ENCODE measurements around the gene INF2.
A peak's percentile ranks its signal among the peaks of the same experiment; 100 is the strongest.

INF2 gene

DNA sequence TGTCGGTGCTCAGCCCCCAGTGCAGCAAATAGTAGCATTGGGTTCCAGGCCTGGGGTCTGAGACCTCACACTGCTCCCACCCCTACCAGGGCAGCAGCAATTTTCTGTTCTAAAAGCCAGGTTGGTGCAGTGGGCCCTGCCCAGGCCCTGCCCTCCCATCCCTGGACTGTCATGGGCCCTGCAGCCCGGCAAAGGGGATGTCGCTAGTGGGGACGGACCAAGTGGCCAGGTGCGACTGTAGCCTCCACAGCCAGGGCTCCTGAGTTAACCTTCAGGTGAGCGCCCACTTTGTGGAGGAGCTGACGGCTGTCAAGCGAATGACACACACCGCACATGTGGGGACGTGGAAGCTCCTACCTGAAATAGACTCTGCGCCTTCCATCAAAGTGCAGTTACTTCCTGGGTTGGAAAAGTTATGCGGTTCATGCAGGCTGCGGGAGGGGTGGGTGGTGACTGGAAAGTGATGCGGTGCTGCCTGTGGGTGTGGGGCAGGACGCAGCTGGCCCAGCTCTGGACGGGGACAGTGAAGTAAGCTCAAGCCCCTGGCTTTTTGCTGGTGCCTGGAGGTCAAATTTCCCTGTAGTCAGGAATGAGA lies 1.5 kb downstream of the INF2 start:
- in situ Hi-C loops (cut with HindIII; ENCODE audit: low sequenced_read_pairs), result no loop called here
- TF ChIP-seq, protein P1, sequence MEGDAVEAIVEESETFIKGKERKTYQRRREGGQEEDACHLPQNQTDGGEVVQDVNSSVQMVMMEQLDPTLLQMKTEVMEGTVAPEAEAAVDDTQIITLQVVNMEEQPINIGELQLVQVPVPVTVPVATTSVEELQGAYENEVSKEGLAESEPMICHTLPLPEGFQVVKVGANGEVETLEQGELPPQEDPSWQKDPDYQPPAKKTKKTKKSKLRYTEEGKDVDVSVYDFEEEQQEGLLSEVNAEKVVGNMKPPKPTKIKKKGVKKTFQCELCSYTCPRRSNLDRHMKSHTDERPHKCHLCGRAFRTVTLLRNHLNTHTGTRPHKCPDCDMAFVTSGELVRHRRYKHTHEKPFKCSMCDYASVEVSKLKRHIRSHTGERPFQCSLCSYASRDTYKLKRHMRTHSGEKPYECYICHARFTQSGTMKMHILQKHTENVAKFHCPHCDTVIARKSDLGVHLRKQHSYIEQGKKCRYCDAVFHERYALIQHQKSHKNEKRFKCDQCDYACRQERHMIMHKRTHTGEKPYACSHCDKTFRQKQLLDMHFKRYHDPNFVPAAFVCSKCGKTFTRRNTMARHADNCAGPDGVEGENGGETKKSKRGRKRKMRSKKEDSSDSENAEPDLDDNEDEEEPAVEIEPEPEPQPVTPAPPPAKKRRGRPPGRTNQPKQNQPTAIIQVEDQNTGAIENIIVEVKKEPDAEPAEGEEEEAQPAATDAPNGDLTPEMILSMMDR (IDR thresholded peaks at IDR 0.05; ENCODE audit: low read depth, low read length), result no peak
- no peak for DNase-seq (ENCODE audit: low read depth, low spot score)

GRCh38 chr14:104691546-104692260 lies 2.3 kb downstream of the INF2 start:
- TF ChIP-seq, protein P1 (IDR thresholded peaks at IDR 0.05; ENCODE audit: low read depth, low read length), result no peak
- no peak for DNase-seq (ENCODE audit: low read depth, low spot score)
- in situ Hi-C loops (cut with HindIII; ENCODE audit: low sequenced_read_pairs), result no loop called here
- no peak overlapping the region for H3K4me3 ChIP-seq (ENCODE audit: low read depth, low read length)

More for the DNA sequence above, 1.5 kb downstream of the INF2 start:
- peak overlapping the region; percentile 60 for H3K4me3 ChIP-seq (ENCODE audit: low read depth, low read length)

GRCh38 chr14:104692261-104692938 lies 3.0 kb downstream of the INF2 start:
- no peak overlapping the region for H3K4me3 ChIP-seq (ENCODE audit: low read depth, low read length)
- TF ChIP-seq, protein P1 (IDR thresholded peaks at IDR 0.05; ENCODE audit: low read depth, low read length), result no peak
- in situ Hi-C loops (cut with HindIII; ENCODE audit: low sequenced_read_pairs), result no loop called here
- DNase-seq (ENCODE audit: low read depth, low spot score), result no peak

- H3K4me3 ChIP-seq (ENCODE audit: low read depth, low read length), result no peak overlapping the region
- in situ Hi-C loops (cut with HindIII; ENCODE audit: low sequenced_read_pairs), result no loop called here
- DNase-seq (ENCODE audit: low read depth, low spot score), result no peak
- TF ChIP-seq, protein P1 (IDR thresholded peaks at IDR 0.05; ENCODE audit: low read depth, low read length), result no peak
These were observed 3.5 kb downstream of the INF2 start for GRCh38 chr14:104692939-104693315.

DNA sequence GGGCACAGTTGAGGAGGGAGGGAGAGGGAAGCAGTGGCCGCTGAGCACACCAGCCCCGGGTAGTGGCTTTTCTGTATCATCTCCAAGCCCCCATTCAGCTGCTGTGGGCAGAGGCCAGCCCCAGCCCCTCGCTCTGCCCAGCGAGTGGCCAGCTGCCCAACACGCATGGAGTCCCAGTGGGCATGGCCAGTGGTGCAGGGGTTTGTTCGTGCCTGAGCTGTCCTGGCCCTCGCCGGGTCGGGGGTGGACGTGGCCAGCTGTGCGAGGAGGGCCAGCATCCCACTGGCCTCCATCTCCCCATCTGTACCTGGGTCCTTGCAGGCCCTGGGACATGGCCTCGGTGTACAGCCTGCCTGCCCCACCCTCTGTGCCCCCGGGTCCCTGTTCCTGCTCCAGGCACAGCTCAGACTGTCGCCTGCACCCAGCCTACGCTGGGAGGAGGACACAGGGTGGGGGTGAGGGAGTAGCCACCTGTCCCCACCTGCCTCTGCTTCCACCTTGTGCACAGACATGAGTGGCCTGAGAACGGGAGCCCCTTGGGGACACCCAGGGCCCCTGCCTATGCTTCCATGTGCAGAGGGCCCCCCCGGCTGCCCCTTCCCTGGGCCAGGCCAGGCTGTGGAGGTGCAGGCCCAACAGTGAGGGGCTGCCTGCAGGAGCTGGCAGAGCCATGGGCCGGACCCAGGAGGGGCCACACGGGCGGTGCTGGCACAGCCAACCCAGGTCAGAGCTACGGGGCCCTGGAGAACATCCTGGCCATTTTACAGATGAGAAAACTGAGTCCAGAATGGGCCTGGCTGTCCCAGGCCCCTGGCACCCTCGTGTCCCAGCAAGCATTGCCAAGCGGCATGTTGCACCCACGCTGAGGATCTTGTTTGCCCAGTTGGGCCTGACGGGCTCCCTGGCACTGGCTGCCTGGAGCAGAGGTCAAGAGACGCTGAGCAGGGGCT lies 4.3 kb downstream of the INF2 start:
- TF ChIP-seq, protein P1 (IDR thresholded peaks at IDR 0.05; ENCODE audit: low read depth, low read length), result no peak
- no peak overlapping the region for H3K4me3 ChIP-seq (ENCODE audit: low read depth, low read length)
- DNase-seq (ENCODE audit: low read depth, low spot score), result no peak
- in situ Hi-C loops (cut with HindIII; ENCODE audit: low sequenced_read_pairs), result no loop called here

GRCh38 chr14:104694475-104694950 lies 5.1 kb downstream of the INF2 start:
- no peak overlapping the region for H3K4me3 ChIP-seq (ENCODE audit: low read depth, low read length)
- no peak for DNase-seq (ENCODE audit: low read depth, low spot score)
- TF ChIP-seq, protein P1 (IDR thresholded peaks at IDR 0.05; ENCODE audit: low read depth, low read length), result no peak
- in situ Hi-C loops (cut with HindIII; ENCODE audit: low sequenced_read_pairs), result no loop called here
